Cerebellar cortex (tissue), 1 donor: ENCODE measurements around the gene ZBTB7C.

Experiments
- DNase-seq: peaks from one replicate; pipeline ENCODE4 v3.0.0-alpha.2; 2015; ENCODE audit warnings: low spot score

The ZBTB7C gene

DNA sequence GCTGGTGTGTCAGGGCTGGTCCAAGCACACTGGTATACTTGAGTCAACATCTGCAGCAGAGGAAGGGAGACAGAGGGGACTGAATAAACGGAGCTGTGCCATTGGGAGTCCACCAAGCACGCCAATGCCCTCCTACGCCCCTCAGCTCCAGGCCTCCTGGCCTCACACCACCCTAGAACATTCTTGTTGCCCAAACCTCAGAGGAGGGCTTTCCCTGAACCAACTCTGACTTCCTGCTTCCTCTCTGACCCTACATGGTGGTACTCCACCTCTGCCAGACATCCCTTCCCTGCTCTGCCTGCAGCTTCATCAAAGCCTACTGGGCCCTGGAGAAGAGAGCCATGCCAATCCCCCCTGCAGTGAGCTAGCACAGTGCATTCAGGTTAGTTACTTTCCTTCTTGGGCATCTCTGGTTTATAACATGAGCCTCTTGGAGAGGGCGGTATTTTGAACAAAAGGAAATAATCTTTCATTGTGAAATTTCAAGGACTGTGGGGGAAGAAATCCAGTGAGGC is 54.4 kb downstream of the ZBTB7C start:
- DNase-seq = no peak

DNA sequence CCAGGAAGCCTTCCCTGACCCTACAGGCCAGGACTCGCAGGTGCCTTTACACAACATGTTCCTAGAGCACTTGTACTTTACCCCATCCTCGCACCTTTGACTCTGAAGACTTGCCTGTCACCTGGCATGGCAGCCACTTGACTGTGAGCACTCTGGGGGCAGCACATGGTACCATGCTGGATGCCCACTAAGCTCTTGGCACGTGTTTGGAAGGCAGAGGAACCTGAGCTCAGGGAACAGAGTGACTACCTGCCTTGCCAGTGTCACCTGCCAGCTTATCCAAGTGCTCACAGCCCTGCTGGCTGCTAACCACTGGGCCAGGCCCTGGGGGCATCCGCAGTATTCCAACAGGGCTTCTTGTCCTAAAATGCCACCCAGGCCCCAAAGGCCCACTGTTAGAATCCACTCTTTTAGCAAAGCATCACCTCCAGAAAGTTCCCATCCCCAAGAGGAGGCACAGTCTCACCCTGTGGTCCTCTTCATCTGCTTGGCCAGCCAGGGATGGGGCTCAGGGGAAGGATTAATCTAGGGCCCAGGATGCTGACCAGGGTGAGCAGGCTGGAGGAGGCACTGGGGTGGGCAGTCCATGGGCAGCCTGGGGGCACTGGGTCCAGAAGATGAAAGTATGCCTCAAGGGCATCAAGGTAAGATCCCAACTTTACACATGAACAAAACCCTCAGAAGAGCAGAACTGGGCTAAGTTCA is 57.0 kb downstream of the ZBTB7C start:
- DNase-seq = no peak

DNA sequence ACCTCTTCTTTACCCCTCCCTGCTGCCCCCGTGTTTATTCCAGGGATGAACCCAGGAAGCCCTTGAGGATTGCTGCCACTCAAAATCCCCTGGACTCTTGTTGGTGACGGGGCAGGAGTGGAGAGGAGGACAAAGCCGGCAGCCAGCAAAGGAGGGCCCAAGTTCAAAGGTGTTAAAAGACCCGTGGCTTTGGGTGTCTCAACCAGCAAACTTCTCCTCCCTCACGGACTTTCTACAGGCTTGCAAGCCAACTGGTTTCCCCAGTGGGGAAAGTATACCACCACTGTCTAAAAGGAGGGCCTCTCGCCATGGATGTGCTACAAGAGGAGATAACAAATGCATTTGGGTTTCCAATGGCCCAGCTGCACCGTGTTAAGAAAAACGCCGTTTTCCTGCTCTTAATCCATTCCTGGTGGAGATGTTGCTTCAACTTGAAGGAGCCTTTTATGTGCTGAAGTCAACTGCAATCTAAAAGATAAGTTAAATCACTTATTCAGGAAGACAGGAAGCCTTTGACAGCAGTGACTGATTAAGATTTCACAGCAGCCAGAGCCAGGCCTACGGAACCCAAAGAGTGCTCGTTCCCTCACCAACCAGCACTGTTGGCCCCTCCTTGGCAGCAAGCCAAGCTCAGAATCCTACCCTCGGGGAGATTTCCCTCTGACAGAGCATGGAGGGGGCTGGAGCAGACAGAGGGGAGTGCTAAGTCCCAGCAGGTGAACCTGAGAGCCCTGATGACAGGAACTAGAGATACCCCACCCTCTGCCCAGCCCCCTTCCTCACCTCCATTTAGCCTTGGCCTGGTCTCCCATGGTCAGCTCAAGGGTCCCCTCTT is 57.8 kb downstream of the ZBTB7C start:
- DNase-seq = no peak

DNA sequence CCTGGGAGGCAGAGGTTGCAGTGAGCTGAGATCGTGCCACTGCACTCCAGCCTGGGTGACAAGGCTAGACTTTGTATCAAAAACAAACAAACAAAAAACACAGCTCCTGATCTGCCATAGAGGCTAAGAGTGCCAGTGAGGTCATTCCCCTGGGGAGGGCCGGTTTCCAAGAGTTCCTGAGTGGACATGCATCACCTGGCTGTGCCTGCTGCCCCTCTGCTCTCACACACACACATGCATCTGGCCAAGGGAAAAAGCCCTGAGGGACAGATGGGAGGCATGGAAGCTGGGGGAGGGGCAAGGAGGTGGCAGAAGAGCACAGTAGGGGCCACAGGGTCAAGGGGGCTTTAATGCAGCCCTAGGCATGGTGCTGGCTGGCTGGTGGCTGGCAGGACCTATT is 60.4 kb downstream of the ZBTB7C start:
- no peak for DNase-seq

DNA sequence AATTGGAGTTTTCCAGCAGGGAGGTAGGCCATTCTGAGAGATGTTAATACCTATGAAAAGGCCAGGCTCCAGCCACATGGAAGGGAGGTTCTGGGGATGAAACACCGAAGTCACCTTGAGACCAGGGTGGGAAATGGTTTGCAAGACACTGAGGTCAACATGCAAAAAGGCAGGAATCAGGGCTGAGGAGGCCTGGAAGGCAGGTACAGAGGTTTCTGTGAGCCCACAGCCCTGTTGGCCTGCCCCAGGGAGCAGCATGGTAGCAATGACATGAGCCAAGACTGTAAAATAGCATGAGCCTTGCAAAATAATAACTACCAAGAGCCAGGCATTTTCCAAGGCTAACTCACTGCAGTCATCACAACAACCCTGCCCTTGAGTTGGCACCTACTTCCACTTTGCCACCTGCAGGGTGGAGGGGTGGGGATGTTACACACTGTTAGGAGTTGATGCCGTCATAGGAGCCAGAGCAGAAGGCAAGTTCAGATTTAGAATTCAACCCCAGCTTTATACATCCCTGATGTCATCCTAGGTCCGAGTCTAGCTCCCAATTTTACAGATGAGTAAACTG is 61.3 kb downstream of the ZBTB7C start:
- DNase-seq = no peak

DNA sequence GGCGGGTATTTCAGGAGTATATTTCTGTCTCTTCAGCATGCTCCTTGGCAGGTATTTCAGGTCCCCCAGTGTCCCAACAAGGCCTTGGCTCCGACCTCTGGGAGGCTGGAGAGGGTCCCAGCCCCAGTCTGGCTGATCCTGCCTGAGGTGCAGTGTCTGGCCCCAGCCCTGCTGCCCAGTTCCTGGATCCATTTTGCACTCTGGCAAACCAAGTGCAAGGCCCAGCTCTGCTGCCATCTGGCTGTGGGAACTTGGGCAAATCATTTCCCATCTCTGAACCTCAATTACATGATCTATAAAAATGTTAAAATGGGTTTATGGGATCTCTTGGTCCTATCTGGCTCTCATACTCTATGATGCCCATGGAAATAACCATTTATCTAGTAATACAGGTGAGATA is 63.6 kb downstream of the ZBTB7C start:
- DNase-seq = no peak

DNA sequence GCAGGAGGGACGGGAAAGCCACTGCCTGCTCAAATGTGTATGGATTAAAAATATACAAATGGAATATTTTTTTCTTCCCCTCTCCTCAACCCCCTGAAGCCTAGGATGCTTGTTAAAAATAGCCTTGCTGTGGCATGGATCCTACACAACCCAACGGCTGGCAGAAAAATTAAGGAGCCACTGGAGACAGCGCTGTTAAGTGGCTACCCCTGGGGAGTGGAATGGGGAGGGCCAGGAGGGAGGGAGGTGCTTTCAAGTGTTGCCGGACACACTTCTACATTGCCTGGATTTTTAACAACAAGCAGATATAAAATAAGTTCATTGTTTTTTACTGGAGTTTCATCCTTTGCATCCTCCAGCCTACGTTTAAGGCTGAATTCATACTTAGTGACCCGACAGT is 66.6 kb downstream of the ZBTB7C start:
- peak; percentile 9 for DNase-seq

DNA sequence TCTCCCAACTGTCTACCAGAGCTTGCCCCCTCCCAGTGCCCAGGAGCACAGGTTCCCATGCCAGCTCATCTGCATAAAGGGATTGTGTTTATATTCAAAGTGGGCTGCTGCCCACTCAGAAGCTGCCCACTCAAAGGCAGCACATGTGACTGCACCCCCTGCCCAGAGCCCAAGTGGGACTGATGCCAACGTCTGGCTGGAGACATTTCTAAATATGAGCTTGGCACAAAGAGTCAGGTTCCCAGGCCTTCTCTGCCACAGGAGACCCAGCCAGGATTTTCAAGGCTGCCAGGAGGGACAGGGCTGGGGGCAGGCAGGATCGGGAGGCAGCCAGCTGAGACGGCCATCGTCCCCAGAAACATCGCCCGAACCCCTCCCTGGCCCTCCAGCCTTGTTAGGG is 67.1 kb downstream of the ZBTB7C start:
- peak; percentile 34 for DNase-seq

DNA sequence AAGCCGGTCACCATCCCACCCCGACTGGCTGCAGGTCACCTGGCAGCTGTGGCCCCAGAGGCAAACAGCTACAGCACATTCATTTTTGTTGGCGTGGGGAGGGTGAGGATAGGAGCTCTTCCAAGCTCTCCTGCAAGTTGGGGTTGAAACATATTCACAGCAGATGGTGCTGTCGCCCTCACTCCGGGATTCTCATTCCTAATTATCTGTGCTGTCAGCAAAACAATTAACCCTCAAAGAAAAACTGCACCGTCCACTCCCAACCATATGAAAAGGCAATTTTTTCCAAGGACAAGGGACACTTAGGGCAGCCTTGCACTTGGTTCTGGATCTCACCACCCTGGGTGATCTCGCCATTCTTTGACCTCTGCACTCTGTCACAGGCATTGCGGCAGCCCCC is 68.6 kb downstream of the ZBTB7C start:
- DNase-seq = peak; percentile 79

DNA sequence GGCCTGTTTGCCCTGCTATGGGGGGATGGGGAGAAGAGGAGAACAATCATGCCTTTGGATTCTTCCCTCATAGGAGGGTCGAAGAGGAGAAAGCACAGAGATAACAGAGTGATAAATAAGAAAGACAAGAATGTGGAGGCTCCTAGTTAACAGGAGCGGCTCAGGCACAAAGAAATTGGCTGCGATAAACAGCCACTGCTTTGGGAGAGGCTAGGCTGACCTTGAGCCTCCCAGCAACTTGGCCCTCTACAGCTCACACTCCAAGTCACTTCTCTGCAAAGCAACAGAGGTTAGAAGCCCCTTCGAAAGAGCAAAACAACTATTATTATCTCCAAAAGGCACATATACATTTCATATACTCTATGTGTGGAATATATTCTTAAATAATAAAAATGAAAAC is 69.5 kb downstream of the ZBTB7C start:
- DNase-seq = no peak

DNA sequence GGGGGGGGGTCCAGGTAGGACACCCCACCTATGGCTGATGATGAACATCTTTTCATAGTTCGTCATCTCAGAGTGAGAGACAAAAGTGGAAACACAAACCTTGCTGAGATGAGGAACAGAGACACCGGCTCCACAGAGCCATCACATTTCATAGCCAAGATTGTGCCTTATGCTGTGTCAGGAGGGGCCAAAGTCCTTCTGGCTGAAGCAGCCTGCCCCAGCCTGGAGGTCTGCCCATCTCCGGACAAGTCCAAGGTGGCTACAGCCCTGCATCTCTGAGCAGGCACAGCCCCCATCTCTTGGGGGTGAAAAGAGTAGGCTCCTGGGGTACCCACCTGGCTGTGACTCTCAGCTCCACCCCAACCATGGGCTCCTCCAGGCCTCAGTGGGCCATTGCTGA is 70.3 kb downstream of the ZBTB7C start:
- DNase-seq = peak; percentile 32

DNA sequence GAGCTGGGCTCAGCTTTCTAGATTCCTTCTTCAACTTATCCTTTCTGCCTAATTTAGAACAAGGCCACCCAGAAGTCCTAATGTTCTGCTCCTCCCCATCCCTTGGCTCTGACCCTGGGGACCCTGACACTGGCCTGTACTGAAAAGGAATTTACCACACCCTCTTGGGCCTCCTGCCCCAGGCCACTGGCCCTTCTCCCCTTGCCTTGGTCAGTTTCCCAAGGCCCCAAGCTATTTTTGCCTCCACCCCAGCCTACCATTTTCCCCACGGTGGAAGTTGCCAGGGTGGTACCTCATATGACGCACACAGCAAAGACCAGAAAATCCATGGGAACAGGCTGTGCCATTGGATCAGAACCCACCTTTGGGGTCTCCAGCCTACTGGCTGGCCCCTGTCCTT is 72.1 kb downstream of the ZBTB7C start:
- DNase-seq = no peak

DNA sequence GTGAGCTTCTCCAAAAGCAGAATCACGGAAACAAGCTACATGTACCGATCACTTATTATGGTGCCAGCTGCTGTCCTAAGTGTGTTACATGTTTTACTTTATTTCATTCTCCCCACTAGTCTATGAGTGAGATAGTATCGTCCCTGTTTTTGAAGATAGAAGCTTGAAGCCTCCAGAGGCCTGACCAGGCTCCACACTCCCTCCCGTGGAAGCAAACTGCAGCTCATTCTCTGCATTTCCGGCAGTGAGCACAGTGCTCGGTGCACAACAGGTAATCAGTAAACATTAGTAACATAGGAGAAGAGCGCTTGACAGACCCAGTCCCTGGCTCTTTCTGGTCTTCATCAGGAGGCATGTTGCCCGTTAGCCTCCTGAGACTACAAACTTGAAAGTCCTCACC is 72.9 kb downstream of the ZBTB7C start:
- no peak for DNase-seq

DNA sequence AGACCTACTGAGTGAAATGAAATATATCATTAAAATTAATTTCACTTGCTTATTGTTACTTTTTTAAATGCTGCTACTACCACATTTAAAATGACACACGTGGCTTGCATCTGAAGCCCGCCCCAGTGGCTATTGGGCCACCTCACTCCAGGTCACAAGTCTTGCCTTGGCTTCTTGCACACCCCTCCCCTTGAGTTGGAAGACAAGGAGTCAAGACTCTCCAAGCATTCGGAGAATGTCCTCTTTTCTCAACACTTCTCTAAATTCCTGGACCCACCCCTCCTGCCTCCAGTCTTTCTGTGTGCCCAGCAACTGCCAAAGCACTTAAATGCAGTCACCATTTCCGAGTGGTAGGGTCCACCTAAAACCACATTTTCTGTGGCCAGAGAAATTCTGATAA is 73.4 kb downstream of the ZBTB7C start:
- no peak for DNase-seq

DNA sequence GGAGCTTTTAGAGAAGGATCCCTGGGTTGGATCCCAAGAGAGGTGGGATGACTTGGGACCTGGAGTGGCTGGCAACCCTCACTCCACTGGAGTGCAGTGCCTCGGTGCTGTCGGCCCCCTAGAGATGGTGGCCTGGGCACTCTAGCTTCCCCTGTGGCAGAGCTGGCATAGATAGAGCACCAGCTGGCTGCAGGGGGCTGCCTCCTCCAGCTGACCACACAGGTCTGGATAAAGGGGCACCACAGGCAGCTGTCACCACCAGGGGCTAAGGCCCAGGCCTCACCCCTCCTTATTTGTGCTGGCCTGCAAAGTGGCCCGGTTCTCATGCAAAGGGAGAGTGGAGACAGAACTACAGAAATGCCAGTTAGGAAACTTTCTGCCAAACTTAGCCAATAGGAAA is 74.3 kb downstream of the ZBTB7C start:
- no peak for DNase-seq

DNA sequence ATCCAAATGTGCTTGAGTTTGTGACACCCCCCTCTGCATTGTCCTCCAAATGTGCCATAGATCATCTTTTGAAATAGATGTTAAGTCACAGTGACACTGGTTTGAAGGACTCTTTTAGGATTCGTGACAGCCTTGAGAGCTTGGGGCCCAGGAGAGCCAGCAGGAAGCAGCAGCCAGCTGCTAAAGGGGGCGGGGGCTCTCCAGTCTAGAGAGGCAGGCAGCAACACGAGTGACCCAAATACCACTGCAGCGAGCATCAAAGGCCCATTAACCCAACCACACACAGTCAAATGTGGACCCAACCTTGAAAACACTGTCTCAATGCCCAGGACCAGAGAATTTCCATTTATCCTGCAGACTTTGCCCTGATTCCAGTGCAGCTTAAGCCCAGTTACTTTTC is 75.6 kb downstream of the ZBTB7C start:
- no peak for DNase-seq

DNA sequence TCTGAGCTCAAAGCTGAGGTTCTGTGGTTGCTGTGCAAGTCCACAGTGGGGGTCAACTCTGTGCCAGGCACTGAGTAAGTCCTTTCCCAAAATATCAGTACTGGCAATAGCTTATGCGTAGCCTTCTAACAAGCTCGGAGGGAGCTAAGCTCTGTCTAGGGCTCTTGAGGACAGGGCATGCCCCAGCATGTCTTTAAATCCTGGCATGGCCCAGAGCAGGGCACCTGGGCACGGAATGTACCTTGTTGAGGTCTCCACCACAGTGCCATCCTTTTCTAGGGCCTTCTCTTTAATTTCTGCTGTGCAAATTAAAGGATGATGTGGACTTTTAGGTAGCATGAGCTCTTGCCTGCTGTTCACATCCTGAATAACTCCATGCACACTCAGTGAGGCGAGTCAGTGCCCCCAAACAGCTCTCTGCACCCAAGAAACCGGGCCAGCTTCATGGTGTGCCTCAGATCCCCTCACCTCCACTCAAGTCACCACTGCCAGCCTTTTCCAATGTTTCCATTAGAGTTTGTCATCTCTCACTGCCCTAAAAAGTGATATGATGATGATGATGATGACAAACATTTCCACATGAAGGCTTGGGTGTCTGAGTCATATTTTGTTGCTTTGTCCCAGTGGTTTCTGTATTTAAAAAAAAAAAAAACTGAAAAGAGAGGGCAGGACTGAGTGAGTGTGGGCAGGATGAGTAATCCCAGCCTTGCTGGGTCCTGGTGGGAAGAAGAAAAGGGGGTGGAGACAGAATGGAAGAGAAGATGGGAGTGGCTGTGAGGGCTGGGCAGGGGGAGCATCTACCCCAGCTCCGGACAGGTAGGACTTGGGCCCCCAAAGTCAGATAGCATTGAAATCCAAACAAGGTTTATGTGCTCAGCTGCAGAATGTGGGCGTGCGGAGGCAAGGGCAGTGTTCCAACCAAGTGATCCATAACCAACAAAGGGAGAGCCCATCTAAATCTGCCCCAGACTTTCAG is 78.9 kb downstream of the ZBTB7C start:
- no peak for DNase-seq

DNA sequence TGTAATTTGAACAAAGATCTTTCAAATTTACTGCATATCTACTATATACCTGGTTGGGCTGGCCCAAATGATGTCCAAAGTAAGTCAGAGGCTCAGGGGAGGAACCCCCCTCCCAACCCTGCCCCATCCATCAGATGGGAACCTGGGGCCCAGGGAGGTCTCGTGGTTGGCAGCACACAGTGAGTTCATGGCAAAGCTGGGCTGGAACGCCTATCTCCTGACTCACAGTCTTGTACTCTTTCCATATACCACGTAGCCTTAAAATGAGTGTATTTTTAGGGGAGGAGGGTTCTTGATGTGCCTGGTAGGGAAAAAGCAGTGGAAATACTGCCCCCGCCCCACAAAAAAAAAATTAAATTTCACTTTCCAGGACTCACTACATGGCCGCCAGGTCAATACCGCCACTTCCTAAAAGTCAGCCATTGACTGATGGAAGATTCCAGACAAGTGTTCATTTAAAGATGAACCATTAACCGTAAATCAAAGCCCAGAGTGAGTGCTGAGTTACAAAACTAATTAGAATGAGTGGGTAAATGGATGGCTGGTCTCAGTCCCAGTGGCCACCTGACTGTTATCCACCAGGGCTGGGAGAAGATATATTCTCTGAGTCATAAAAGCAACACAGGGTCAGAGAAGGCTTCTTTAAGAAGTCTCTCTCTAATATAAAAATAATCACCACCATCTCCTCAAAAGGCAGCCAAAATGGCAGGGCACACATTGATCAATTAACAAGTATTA is 80.5 kb downstream of the ZBTB7C start:
- no peak for DNase-seq

DNA sequence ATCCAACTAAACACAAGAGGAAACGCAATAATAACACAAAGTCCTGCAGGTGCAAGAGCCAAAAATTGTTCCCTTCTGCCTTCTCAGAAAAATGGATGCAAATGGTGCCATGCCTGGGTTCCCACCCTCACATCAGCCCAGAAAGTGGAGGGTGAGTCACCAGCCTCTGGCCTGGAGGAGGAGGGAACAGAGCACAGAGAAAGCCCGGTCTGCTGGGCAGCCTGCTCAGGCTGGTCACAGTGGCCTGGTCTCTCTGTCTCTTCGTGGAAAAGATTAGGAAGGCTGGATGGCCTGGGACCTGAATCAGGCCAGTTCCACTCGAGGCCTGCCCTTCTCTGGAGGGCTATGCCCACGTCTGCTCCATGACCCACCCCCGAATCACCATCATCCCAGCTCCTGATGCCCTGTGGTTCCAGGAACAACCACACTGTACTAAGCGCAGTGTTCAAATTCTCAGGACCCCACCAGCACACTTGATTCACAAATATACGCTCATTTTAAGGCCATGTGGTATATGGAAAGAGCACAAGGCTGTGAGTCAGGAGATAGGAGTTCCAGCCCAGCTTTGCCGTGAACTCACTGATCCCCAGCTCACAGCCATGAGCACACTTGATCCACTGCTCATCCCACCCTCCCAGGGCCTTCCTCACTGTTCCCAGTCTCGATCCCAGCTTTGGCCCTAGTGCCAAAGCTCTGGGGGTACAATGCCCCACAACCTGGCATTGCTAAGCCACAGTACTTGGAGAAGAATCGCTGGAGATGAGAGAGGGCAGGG is 82.1 kb downstream of the ZBTB7C start:
- no peak for DNase-seq

DNA sequence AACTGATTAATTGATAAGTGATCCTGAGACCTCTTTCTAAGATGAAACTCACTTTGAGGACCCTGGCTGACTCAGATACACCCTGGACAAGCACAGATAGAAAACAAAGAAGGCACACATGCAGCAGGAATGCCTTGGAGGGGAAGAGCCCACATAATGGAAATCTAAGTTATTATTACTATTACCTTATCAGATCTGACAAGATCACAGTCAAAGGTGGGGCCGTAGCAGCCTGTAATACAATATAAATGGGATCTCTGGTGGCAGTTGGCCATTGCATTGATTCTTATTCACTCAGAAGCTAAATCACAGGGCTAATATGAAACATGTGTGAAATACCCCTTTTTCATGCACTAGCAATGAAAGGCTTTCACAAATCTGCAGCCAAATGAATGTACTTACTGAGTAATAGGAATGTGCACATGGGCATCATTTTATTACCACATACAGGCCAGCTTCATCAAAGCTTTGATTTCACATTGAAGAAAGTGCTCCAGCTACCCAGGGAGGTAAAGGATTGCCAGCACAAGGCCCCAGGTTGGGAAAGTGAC is 84.0 kb downstream of the ZBTB7C start:
- no peak for DNase-seq
